Thyroid gland (tissue), 4 donors: ENCODE results near the gene TNNC2. TPM values are rescaled to one million over a fixed set of nuclear protein-coding genes. Genes with fewer than 3 reads are reported as not detected.
A peak's percentile ranks its signal among the peaks of the same experiment; 100 is the strongest.

ENCODE experiments used
- DNase-seq, 2 donors: peaks; one replicate each; pipeline ENCODE4 v3.0.0-alpha.2; 2019
- H3K27ac ChIP-seq, 3 donors: fragments of 200-600 bp; sonication (generic); 1 replicate in 2 of 3; 2 replicates in 1 of 3; pipeline ENCODE4 v1.5.1; 2016 to 2019; ENCODE audit warnings: mild to moderate bottlenecking in 1 of 3, moderate library complexity in 1 of 3
- H3K27me3 ChIP-seq: fragments of 200-600 bp; sonication (generic); one replicate; pipeline ENCODE4 v1.5.1; 2019
- H3K36me3 ChIP-seq, 2 donors: fragments of 200-600 bp; sonication (generic); one replicate each; pipeline ENCODE4 v1.5.1; 2016 to 2019
- H3K4me1 ChIP-seq, 2 donors: fragments of 200-600 bp; sonication (generic); one replicate each; pipeline ENCODE4 v1.5.1; 2017 to 2019
- H3K4me3 ChIP-seq, 3 donors: fragments of 200-600 bp; sonication (generic); replicated peaks in 1 of 3; 1 replicate in 2 of 3; 2 replicates in 1 of 3; pipeline ENCODE4 v1.5.1; 2016; ENCODE audit warnings: mild to moderate bottlenecking in 1 of 3
- H3K9me3 ChIP-seq: fragments of 200-600 bp; sonication (generic); one replicate; pipeline ENCODE4 v1.5.1; 2017
- CTCF ChIP-seq, 6 experiments: fragments of 200-600 bp in 3 of 6; fragments of 450-650 bp in 3 of 6; sonication (generic) in 3 of 6; IDR thresholded peaks; one replicate each; pipeline ENCODE4 v1.5.1; 2016 to 2019; ENCODE audit warnings: antibody characterized with exemption in 6 of 6, mild to moderate bottlenecking in 2 of 6, inconsistent platforms in 1 of 6, moderate library complexity in 1 of 6
- POLR2A ChIP-seq, 2 donors: fragments of 450-650 bp; IDR thresholded peaks; one replicate each; pipeline ENCODE4 v1.6.1; 2017; ENCODE audit warnings: antibody characterized with exemption in 2 of 2, mild to moderate bottlenecking in 2 of 2, moderate library complexity in 1 of 2
- WGBS, 2 donors: methylation state at CpG; one replicate each; pipeline ENCODE4 v1.1.5; 2017; 5-methylcytosine and 5-hydroxymethylcytosine counted together
- intact Hi-C: fragments of 100-400 bp; cut with DNase I; formaldehyde crosslinking; loops from one replicate; pipeline ENCODE4 v1.15.1; 2023
- total RNA-seq, 4 donors: library from RNA; depleted of rRNA; stranded (reverse); fragments of >200 nt; gene quantifications; one replicate each; pipeline ENCODE4 v1.2.3, GENCODE V29; 2016

The TNNC2 gene
- total RNA-seq, 4 donors from 2014 or later = 1.4 TPM; not detected in 3

- TF ChIP-seq POLR2A (IDR thresholded peaks at IDR 0.05) (no peak), CTCF (IDR thresholded peaks at IDR 0.05) (no peak)
- peaks cover 15 to 26% of the 10 kb centered on the region in 2 donors for H3K4me1 ChIP-seq
- H3K27me3 ChIP-seq = no peaks in the 10 kb centered on the region
- 95% methylated on average over 15 to 17 of the region's 25 CpGs for WGBS, 2 donors
- H3K36me3 ChIP-seq = peaks cover 28 to 32% of the 10 kb centered on the region in 2 donors
- no peak for DNase-seq
- H3K27ac ChIP-seq = no peak overlapping the region
- H3K9me3 ChIP-seq = no peaks in the 10 kb centered on the region
- intact Hi-C loops = no loop called here
- H3K4me3 ChIP-seq = no peak overlapping the region
These were observed 13.6 kb upstream of the TNNC2 start for GRCh38 chr20:45840700-45841198.

GRCh38 chr20:45836841-45837240 is 9.7 kb upstream of the TNNC2 start:
- Histone ChIP-seq H3K4me3 (no peak overlapping the region), H3K27me3 (no peaks in the 10 kb centered on the region), H3K4me1 (peaks cover 5 to 26% of the 10 kb centered on the region in 2 donors), H3K36me3 (peaks cover 10 to 11% of the 10 kb centered on the region in 2 donors), H3K9me3 (no peaks in the 10 kb centered on the region), H3K27ac (peak overlapping the region in 1 of 3 donors; percentile 23)
- 56% methylated on average over 1 of the region's 1 CpG for WGBS, 2 donors
- TF ChIP-seq POLR2A (IDR thresholded peaks at IDR 0.05) = no peak
- no peak for TF ChIP-seq CTCF (IDR thresholded peaks at IDR 0.05)
- intact Hi-C loops = no loop called here
- no peak for DNase-seq

GRCh38 chr20:45835825-45836224 is 8.7 kb upstream of the TNNC2 start:
- Histone ChIP-seq H3K27ac (peak overlapping the region in 2 of 3 donors; percentile 91 to 92), H3K9me3 (no peaks in the 10 kb centered on the region), H3K27me3 (no peaks in the 10 kb centered on the region), H3K4me3 (no peak overlapping the region), H3K36me3 (peaks cover 3 to 7% of the 10 kb centered on the region in 2 donors), H3K4me1 (peaks cover 5 to 23% of the 10 kb centered on the region in 2 donors)
- DNase-seq = peak in 1 of 2 donors; percentile 20
- 87 to 89% methylated on average over 5 of the region's 5 CpGs for WGBS, 2 donors
- TF ChIP-seq CTCF (IDR thresholded peaks at IDR 0.05) = no peak
- intact Hi-C loops = no loop called here

GRCh38 chr20:45835329-45835765 is 8.2 kb upstream of the TNNC2 start:
- H3K4me3 ChIP-seq = peak overlapping the region in 1 of 3 donors; percentile 74
- peaks cover 5 to 23% of the 10 kb centered on the region in 2 donors for H3K4me1 ChIP-seq
- TF ChIP-seq CTCF (IDR thresholded peaks at IDR 0.05) (peak in 1 of 6 experiments; percentile 4), POLR2A (IDR thresholded peaks at IDR 0.05) (no peak)
- peak overlapping the region in 2 of 3 donors; percentile 91 to 92 for H3K27ac ChIP-seq
- no peaks in the 10 kb centered on the region for H3K27me3 ChIP-seq
- intact Hi-C loops = no loop called here
- 63 to 69% methylated on average over 3 of the region's 3 CpGs for WGBS, 2 donors
- DNase-seq = no peak
- peaks cover 0 to 2% of the 10 kb centered on the region in 2 donors for H3K36me3 ChIP-seq
- H3K9me3 ChIP-seq = no peaks in the 10 kb centered on the region

- Histone ChIP-seq H3K4me1 (peaks cover 5 to 23% of the 10 kb centered on the region in 2 donors), H3K36me3 (no peaks in the 10 kb centered on the region), H3K4me3 (peak overlapping the region in 1 of 3 donors; percentile 74), H3K9me3 (no peaks in the 10 kb centered on the region), H3K27ac (peak overlapping the region; percentile 86 to 92 (median 91)), H3K27me3 (no peaks in the 10 kb centered on the region)
- intact Hi-C loops = no loop called here
- DNase-seq = no peak
- 88 to 96% methylated on average over 9 to 14 of the region's 14 CpGs for WGBS, 2 donors
- TF ChIP-seq POLR2A (IDR thresholded peaks at IDR 0.05) (no peak), CTCF (IDR thresholded peaks at IDR 0.05) (no peak)
These were observed 7.7 kb upstream of the TNNC2 start for GRCh38 chr20:45834797-45835161.
